Lung (tissue), 12 donors: Measurements from ENCODE around the gene RTL9. TPM values are rescaled to one million over a fixed set of nuclear protein-coding genes. Genes with fewer than 3 reads are reported as not detected.

Experiments used
- ATAC-seq: fragments of 200-7000 bp; cut with Tn5 transposase; one replicate; pipeline ENCODE4 v1.9.1; 2020; ENCODE audit warnings: moderate number of reproducible peaks; ENCODE audit not compliant: insufficient read depth, low FRiP score
- DNase-seq, 3 donors: peaks; one replicate each; pipeline ENCODE4 v3.0.0-alpha.2; 2013 to 2017
- H3K27ac ChIP-seq, 2 donors: one replicate each; pipeline ENCODE4 v1.5.1; 2013; ENCODE audit warnings: mild to moderate bottlenecking in 2 of 2, moderate library complexity in 2 of 2, control low read depth in 1 of 2, inconsistent platforms in 1 of 2, low read depth in 1 of 2, low read length in 1 of 2
- H3K27me3 ChIP-seq, 3 donors: one replicate each; pipeline ENCODE4 v1.5.1; 2013; ENCODE audit warnings: low read length in 2 of 3; ENCODE audit not compliant: control insufficient read depth in 3 of 3, insufficient read depth in 3 of 3
- H3K36me3 ChIP-seq, 4 donors: one replicate each; pipeline ENCODE4 v1.5.1; 2013; ENCODE audit warnings: low read length in 4 of 4, mild to moderate bottlenecking in 1 of 4, moderate library complexity in 1 of 4; ENCODE audit not compliant: control insufficient read depth in 4 of 4, insufficient read depth in 4 of 4
- H3K4me1 ChIP-seq, 5 donors: one replicate each; pipeline ENCODE4 v1.5.1; 2013; ENCODE audit warnings: low read length in 5 of 5, mild to moderate bottlenecking in 2 of 5, moderate library complexity in 1 of 5; ENCODE audit not compliant: control insufficient read depth in 5 of 5, insufficient read depth in 5 of 5
- H3K4me3 ChIP-seq: one replicate; pipeline ENCODE4 v1.5.1; 2013; ENCODE audit warnings: mild to moderate bottlenecking, control low read depth, moderate library complexity
- H3K9ac ChIP-seq, 2 donors: one replicate each; pipeline ENCODE4 v1.5.1; 2013; ENCODE audit warnings: low read length in 2 of 2, control low read depth in 1 of 2; ENCODE audit not compliant: insufficient read depth in 1 of 2
- H3K9me3 ChIP-seq, 4 donors: one replicate each; pipeline ENCODE4 v1.5.1; 2013; ENCODE audit warnings: low read length in 3 of 4, mild to moderate bottlenecking in 1 of 4, moderate library complexity in 1 of 4; ENCODE audit not compliant: control insufficient read depth in 4 of 4, insufficient read depth in 3 of 4
- CTCF ChIP-seq: IDR thresholded peaks from 2 replicates; pipeline ENCODE4 v1.5.1; 2012; ENCODE audit warnings: mild to moderate bottlenecking; ENCODE audit errors: control extremely low read depth, extremely low read depth
- WGBS, 2 donors: extraction: QIAGEN DNeasy Blood & Tissue Kit; methylation state at CpG; one replicate each; pipeline ENCODE4 v1.1.7; 2013; 5-methylcytosine and 5-hydroxymethylcytosine counted together
- polyA plus RNA-seq, 2 donors: library from polyadenylated mRNA; stranded (reverse); fragments of 200-250 nt; gene quantifications; one replicate each; pipeline ENCODE4 v1.2.1, GENCODE V29; 2013
- total RNA-seq, 2 donors: library from RNA; depleted of rRNA in 1 of 2; stranded (reverse); fragments of >200 nt in 1 of 2; gene quantifications; one replicate each; pipeline ENCODE4 v1.2.1, GENCODE V29; 2014 to 2021
- donor health status: control.
- donor health status: control.
- donor health status: Bipolar disorder and iron deficiency.
- donor health status: healthy.
- donor health status: DM: yes; HTN: yes; CAD: no.

Gene RTL9
- total and polyA plus RNA-seq, 4 donors = 0.02 to 0.34 (median 0.06) TPM

- WGBS, 2 donors = 1 to 35% methylated on average over 21 to 40 of the region's 40 CpGs
- peak in 2 of 3 donors; percentile 13 to 33 for DNase-seq
- TF ChIP-seq CTCF = no peak
These were observed 41.4 kb upstream of the RTL9 start for GRCh38 chrX:110317061-110317819.

GRCh38 chrX:110317820-110318663 lies 40.6 kb upstream of the RTL9 start, which contains the start of gene AMMECR1:
AMMECR1 (minus strand) TSS chrX:110318085; CDS start chrX:110318071, 14 bp downstream.
- Histone ChIP-seq H3K9ac (peak within 1 kb of the TSS; percentile 57 to 82), H3K27me3 (peaks cover 0 to 54% (median 24%) of the 10 kb centered on the region in 3 donors), H3K36me3 (no peaks in the 10 kb centered on the region), H3K27ac (peak within 1 kb of the TSS; percentile 83 to 94), H3K9me3 (peaks cover 0 to 3% (median 0%) of the 10 kb centered on the region in 4 donors), H3K4me3 (peak within 1 kb of the TSS; percentile 76), H3K4me1 (no peaks in the 10 kb centered on the region)
- WGBS, 2 donors = 1 to 28% methylated on average over 21 to 78 of the region's 78 CpGs
- ATAC-seq = peak; percentile 88
- TF ChIP-seq CTCF = no peak
- DNase-seq = peak; percentile 86 to 91 (median 87)

More at GRCh38 chrX:110317061-110317819, 41.4 kb upstream of the RTL9 start:
- no peaks in the 10 kb centered on the region for H3K4me1 ChIP-seq
- peaks cover 0 to 3% (median 0%) of the 10 kb centered on the region in 4 donors for H3K9me3 ChIP-seq
- peak overlapping the region; percentile 76 for H3K4me3 ChIP-seq
- H3K36me3 ChIP-seq = no peaks in the 10 kb centered on the region
- peaks cover 0 to 47% (median 24%) of the 10 kb centered on the region in 3 donors for H3K27me3 ChIP-seq
- peak; percentile 4 for ATAC-seq
- peak overlapping the region; percentile 83 to 94 for H3K27ac ChIP-seq
- H3K9ac ChIP-seq = peak overlapping the region; percentile 42 to 47

DNA sequence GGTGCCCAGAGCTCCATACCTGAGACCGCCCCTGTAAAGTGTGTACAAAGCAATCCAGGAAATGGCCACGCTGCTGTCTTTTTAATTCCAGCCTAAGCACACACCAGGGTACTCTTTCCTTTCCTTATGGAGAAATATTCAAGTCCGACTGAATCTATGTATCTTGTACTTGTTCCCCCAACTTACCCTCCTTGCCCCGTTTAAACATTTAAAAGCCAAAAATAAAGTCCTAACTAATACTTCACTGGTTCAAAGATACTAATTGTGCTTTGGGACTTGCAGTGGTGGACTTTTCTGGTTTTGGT lies 40.0 kb upstream of the RTL9 start:
- WGBS, 2 donors = 10 to 24% methylated on average over 4 of the region's 4 CpGs
- Histone ChIP-seq H3K27ac (peak overlapping the region in 1 of 2 donors; percentile 75), H3K9ac (peak overlapping the region; percentile 57 to 82), H3K27me3 (peaks cover 0 to 56% (median 24%) of the 10 kb centered on the region in 3 donors), H3K36me3 (no peaks in the 10 kb centered on the region), H3K4me3 (peak overlapping the region; percentile 44), H3K9me3 (peaks cover 0 to 3% (median 0%) of the 10 kb centered on the region in 4 donors), H3K4me1 (no peaks in the 10 kb centered on the region)
- ATAC-seq (no peak), DNase-seq (peak in 1 of 3 donors; percentile 44)
- no peak for TF ChIP-seq CTCF
